ENCODE results near the gene FGD5. TPM values are rescaled to one million over a fixed set of nuclear protein-coding genes. Genes with fewer than 3 reads are reported as not detected.
A peak's percentile ranks its signal among the peaks of the same experiment; 100 is the strongest.

The FGD5 gene
- total RNA-seq, 1 donor from 2014 or later: 0.24 TPM

DNA sequence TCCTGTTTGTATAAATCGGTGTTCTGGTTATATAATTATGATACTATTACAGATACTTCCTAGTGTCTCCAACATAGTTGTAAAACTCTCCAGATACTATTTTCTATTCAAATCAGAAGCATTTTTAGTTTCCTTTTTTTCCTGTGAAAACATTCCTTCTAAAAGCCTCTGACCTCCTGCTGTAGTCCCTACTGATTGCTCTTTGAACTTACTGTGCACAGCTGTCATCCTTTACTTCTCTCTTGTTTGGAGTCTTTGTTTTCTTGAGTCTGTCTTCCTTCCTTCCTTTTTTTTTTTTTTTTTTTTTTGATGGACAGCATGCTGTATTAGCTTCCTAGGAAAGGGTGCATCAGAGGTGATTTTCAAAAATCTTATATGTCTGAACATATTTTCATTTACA, 157.6 kb downstream of the FGD5 start:
- no peak overlapping the region for H3K4me3 ChIP-seq
- H3F3A ChIP-seq (ENCODE audit: low read depth): peaks cover 14% of the 10 kb centered on the region
- Mint-ChIP-seq H3K4me1 (peaks cover 26% of the 10 kb centered on the region), H3K9me3 (peaks cover 17% of the 10 kb centered on the region), H3K36me3 (peaks cover 38% of the 10 kb centered on the region), H3K27ac (peak overlapping the region; percentile 32), H3K4me3 (no peak overlapping the region), H3K27me3 (ENCODE audit: insufficient read depth, low read depth) (no peaks in the 10 kb centered on the region)
- TF ChIP-seq EZH2 (IDR thresholded peaks at IDR 0.05) (no peak), EZH2phosphoT487 (IDR thresholded peaks at IDR 0.05) (no peak)
- TF ChIP-seq, protein P1, sequence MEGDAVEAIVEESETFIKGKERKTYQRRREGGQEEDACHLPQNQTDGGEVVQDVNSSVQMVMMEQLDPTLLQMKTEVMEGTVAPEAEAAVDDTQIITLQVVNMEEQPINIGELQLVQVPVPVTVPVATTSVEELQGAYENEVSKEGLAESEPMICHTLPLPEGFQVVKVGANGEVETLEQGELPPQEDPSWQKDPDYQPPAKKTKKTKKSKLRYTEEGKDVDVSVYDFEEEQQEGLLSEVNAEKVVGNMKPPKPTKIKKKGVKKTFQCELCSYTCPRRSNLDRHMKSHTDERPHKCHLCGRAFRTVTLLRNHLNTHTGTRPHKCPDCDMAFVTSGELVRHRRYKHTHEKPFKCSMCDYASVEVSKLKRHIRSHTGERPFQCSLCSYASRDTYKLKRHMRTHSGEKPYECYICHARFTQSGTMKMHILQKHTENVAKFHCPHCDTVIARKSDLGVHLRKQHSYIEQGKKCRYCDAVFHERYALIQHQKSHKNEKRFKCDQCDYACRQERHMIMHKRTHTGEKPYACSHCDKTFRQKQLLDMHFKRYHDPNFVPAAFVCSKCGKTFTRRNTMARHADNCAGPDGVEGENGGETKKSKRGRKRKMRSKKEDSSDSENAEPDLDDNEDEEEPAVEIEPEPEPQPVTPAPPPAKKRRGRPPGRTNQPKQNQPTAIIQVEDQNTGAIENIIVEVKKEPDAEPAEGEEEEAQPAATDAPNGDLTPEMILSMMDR (IDR thresholded peaks at IDR 0.05): no peak
- H3K9me3 ChIP-seq (ENCODE audit: low read depth): no peaks in the 10 kb centered on the region
- H3K4me1 ChIP-seq: peaks cover 20% of the 10 kb centered on the region
- H3K27ac ChIP-seq: peak overlapping the region; percentile 41
- no peak overlapping the region for H2AFZ ChIP-seq (replicated peaks)
- no peak overlapping the region for H3K9ac ChIP-seq
- peaks cover 78% of the 10 kb centered on the region for H3K79me2 ChIP-seq (ENCODE audit: low read depth)
- peaks cover 26% of the 10 kb centered on the region for H4K20me1 ChIP-seq (ENCODE audit: low read depth)
- H3K27me3 ChIP-seq: no peaks in the 10 kb centered on the region
- peak; percentile 27 for DNase-seq (ENCODE audit: low spot score)
- peak overlapping the region; percentile 66 for H3K4me2 ChIP-seq
- H3K36me3 ChIP-seq: peaks cover 22% of the 10 kb centered on the region

DNA sequence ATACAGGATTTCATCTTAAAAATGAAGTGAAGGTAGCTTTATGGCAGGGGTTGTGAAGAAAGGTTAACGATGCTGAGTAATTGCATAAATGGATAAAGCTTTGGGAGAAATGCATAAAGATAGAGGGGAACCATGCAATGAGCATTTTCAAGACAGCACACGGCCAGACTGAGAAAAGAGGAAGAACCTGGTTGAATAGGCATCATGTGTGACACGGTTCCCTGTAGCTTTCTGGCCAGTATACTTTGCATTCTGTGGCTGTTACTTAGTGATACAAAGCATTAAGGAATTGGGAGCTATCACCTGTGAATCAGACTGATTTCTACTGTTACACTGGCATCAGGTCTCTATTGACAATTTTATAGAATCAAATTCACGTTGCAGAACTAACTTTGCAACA, 161.9 kb downstream of the FGD5 start:
- no peak overlapping the region for H3K4me3 Mint-ChIP-seq
- no peak overlapping the region for H3K27ac Mint-ChIP-seq
- Histone ChIP-seq H4K20me1 (ENCODE audit: low read depth) (peaks cover 30% of the 10 kb centered on the region), H2AFZ (replicated peaks) (no peak overlapping the region), H3K4me1 (peaks cover 16% of the 10 kb centered on the region), H3K27me3 (no peaks in the 10 kb centered on the region), H3K27ac (peak overlapping the region; percentile 21), H3K9ac (no peak overlapping the region), H3K4me2 (no peak overlapping the region), H3K4me3 (no peak overlapping the region), H3K36me3 (peaks cover 13% of the 10 kb centered on the region), H3F3A (ENCODE audit: low read depth) (peaks cover 8% of the 10 kb centered on the region), H3K79me2 (ENCODE audit: low read depth) (peaks cover 88% of the 10 kb centered on the region), H3K9me3 (ENCODE audit: low read depth) (no peaks in the 10 kb centered on the region)
- H3K27me3 Mint-ChIP-seq (ENCODE audit: insufficient read depth, low read depth): no peaks in the 10 kb centered on the region
- no peak for DNase-seq (ENCODE audit: low spot score)
- H3K9me3 Mint-ChIP-seq: peaks cover 7% of the 10 kb centered on the region
- H3K36me3 Mint-ChIP-seq: peaks cover 21% of the 10 kb centered on the region
- no peak for TF ChIP-seq EZH2phosphoT487 (IDR thresholded peaks at IDR 0.05)
- no peak for TF ChIP-seq EZH2 (IDR thresholded peaks at IDR 0.05)
- TF ChIP-seq, protein P1 (IDR thresholded peaks at IDR 0.05): no peak
- H3K4me1 Mint-ChIP-seq: peaks cover 24% of the 10 kb centered on the region

Other genes starting within 250 kb of the FGD5 start
- 13.0 and 15.6 TPM in 2 replicates for gene CCDC174, start 167.2 kb upstream of the FGD5 start, total RNA-seq (ENCODE audit: low replicate concordance)
- gene C3orf20, start 143.8 kb upstream of the FGD5 start, total RNA-seq (ENCODE audit: low replicate concordance): not detected in 2 replicates
- gene NR2C2, start 128.6 kb downstream of the FGD5 start, total RNA-seq (ENCODE audit: low replicate concordance): 35.6 and 57.3 TPM in 2 replicates
- 24.3 and 28.9 TPM in 2 replicates for gene MRPS25, start 246.4 kb downstream of the FGD5 start, total RNA-seq (ENCODE audit: low replicate concordance)

Data from neural progenitor cell (in vitro differentiated cells).